ENCODE data around the gene MPL.
A peak's percentile ranks its signal among the peaks of the same experiment; 100 is the strongest.
"Not testable (repeated sequence)": the region's sequence is repeated elsewhere in the genome, so short reads cannot be mapped to it uniquely, and the experiment has no call there.

MPL gene

GRCh38 chr1:43367904-43368645 lies 30.5 kb downstream of the MPL start, which contains the start of gene ELOVL1:
TSS of gene ELOVL1 (minus strand) at chr1:43368011. CDS start at chr1:43365609, 2,402 bp downstream.
- Mint-ChIP-seq H3K4me3 (peak within 1 kb of the TSS; percentile 94), H3K27ac (peak within 1 kb of the TSS; percentile 96), H3K9me3 (no peaks in the 10 kb centered on the region), H3K27me3 (no peaks in the 10 kb centered on the region), H3K36me3 (peaks cover 3% of the 10 kb centered on the region), H3K4me1 (peaks cover 36% of the 10 kb centered on the region)

GRCh38 chr1:43368646-43369020 lies 31.0 kb downstream of the MPL start:
- H3K36me3 Mint-ChIP-seq = peaks cover 3% of the 10 kb centered on the region
- no peaks in the 10 kb centered on the region for H3K9me3 Mint-ChIP-seq
- peak overlapping the region; percentile 94 for H3K4me3 Mint-ChIP-seq
- H3K27me3 Mint-ChIP-seq = no peaks in the 10 kb centered on the region
- peaks cover 36% of the 10 kb centered on the region for H3K4me1 Mint-ChIP-seq
- peak overlapping the region; percentile 88 for H3K27ac Mint-ChIP-seq

GRCh38 chr1:43369779-43370178 lies 32.2 kb downstream of the MPL start:
- H3K4me1 Mint-ChIP-seq = peaks cover 36% of the 10 kb centered on the region
- H3K9me3 Mint-ChIP-seq, H3K4me3 Mint-ChIP-seq, H3K27ac Mint-ChIP-seq, H3K27me3 Mint-ChIP-seq, H3K36me3 Mint-ChIP-seq: not testable (repeated sequence)

DNA sequence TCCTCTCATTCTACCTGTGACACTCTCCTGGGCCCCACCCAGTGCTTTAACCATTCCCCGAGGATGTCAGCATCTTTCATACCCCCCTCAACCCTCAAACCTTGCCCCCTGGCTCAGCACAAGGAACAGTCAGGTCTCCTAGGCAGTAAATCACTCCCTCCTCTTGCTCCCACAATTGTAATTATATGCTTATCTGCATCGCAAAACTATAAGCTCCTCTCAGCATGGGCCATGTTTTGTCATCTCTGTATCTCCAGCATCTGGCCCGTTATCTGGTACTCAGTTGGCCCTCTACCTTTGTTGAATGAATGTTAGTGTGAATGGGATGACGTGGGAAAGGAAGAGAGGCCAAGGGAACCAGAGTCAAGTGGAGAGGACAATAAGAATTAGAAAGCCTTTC lies 32.9 kb downstream of the MPL start:
- peaks cover 29% of the 10 kb centered on the region for H3K4me1 Mint-ChIP-seq
- H3K36me3 Mint-ChIP-seq = no peaks in the 10 kb centered on the region
- no peak overlapping the region for H3K4me3 Mint-ChIP-seq
- H3K27ac Mint-ChIP-seq = peak overlapping the region; percentile 44
- no peaks in the 10 kb centered on the region for H3K9me3 Mint-ChIP-seq
- no peaks in the 10 kb centered on the region for H3K27me3 Mint-ChIP-seq

DNA sequence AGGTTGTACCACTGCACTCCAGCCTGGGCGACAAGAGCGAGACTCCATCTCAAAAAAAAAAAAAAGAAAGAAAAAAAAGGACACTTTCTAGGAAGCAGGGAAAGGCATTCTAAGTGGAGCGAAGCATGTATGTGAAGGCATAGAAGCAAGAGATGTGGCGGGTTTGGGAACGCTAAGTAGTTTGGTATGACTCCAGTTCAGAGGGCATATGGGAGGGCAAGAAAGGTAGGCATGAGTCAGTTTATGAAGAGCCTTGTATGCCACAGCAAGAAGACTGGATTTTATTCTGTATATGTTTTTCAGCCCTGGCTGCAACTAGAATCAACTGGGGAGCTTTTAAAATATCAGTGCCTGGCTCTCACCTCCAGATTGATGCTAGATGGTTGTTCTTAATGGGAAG lies 34.6 kb downstream of the MPL start:
- Mint-ChIP-seq H3K4me1 (peaks cover 27% of the 10 kb centered on the region), H3K4me3 (no peak overlapping the region), H3K27me3 (no peaks in the 10 kb centered on the region), H3K9me3 (no peaks in the 10 kb centered on the region), H3K36me3 (no peaks in the 10 kb centered on the region), H3K27ac (no peak overlapping the region)

- Mint-ChIP-seq H3K4me3 (no peak overlapping the region), H3K27me3 (no peaks in the 10 kb centered on the region), H3K27ac (no peak overlapping the region), H3K36me3 (peaks cover 1% of the 10 kb centered on the region), H3K4me1 (peaks cover 25% of the 10 kb centered on the region), H3K9me3 (no peaks in the 10 kb centered on the region)
Measured at GRCh38 chr1:43373066-43373940, 35.7 kb downstream of the MPL start.

DNA sequence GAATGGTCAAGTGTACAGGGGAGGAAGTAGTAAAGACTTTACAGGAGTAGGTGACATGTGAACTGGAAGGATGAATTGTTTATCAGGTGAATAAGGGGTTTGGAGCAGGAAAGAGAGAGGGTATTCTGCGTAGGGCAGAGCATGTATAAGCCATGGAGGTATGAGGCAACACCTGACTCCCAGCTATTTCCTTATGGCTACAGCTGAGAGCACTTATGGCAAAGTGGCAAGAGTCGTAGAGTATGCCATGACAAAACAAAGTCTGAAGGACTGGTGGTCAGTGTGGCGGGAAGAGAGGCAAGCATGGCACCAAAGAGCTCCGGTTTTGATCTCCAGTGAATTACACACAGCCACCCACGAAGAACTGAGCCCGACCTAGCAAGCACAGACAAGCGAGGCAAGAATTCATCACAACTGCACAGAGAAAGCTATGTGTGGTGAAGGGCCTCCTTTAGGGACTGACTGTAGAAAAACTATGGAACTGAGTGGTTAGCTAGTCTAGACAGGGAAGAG lies 39.2 kb downstream of the MPL start:
- H3K4me1 Mint-ChIP-seq = peaks cover 13% of the 10 kb centered on the region
- H3K27me3 Mint-ChIP-seq = no peaks in the 10 kb centered on the region
- peaks cover 8% of the 10 kb centered on the region for H3K36me3 Mint-ChIP-seq
- H3K9me3 Mint-ChIP-seq = no peaks in the 10 kb centered on the region
- no peak overlapping the region for H3K4me3 Mint-ChIP-seq
- peak overlapping the region; percentile 20 for H3K27ac Mint-ChIP-seq

- Mint-ChIP-seq H3K4me3 (no peak overlapping the region), H3K36me3 (peaks cover 8% of the 10 kb centered on the region), H3K4me1 (peaks cover 16% of the 10 kb centered on the region), H3K27me3 (no peaks in the 10 kb centered on the region), H3K27ac (no peak overlapping the region), H3K9me3 (no peaks in the 10 kb centered on the region)
Measured at GRCh38 chr1:43377831-43378230, 40.2 kb downstream of the MPL start.

- Mint-ChIP-seq H3K36me3 (peaks cover 8% of the 10 kb centered on the region), H3K27me3 (no peaks in the 10 kb centered on the region), H3K4me3 (no peak overlapping the region), H3K4me1 (peaks cover 16% of the 10 kb centered on the region), H3K9me3 (no peaks in the 10 kb centered on the region), H3K27ac (no peak overlapping the region)
Measured at GRCh38 chr1:43379476-43379875, 41.9 kb downstream of the MPL start.

GRCh38 chr1:43381612-43382011 lies 44.0 kb downstream of the MPL start:
- Mint-ChIP-seq H3K36me3 (peaks cover 12% of the 10 kb centered on the region), H3K4me1 (peaks cover 17% of the 10 kb centered on the region), H3K27ac (peak overlapping the region; percentile 14), H3K27me3 (no peaks in the 10 kb centered on the region), H3K4me3 (no peak overlapping the region), H3K9me3 (no peaks in the 10 kb centered on the region)

DNA sequence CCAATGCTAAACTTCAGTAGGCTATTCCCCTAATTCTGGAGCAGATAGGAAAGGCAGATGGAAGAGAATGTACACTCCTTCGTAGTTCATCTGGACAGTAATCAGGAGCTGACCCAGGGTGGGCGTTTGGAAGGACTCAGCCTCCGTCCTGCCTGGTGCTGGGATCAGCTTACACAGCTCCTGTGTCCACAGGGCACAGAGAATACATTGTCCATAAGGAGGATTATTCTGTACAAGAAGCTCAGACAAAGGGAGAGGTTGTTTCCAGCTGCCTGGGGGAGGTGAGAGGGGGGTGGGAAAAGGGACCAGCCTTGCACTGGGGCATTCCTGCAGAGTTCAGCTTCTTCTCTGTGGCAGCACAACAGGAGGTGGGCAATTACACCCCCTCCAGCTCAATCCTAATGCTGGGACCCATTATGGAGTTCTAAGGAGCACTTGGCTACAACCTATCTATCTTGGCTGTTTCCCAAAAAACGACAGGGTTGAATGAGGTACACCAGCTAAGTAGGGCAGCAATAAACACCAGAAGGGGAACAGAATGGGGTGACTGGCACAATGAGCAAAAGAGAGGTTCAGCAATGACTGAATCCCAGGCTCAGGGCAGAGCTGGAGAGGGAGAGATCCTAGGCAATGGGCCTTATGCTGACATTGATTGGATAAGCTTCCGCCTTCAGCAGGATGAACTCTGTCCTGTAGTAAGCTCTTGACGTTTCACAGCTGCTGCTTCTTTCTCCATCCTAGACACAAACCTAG lies 44.6 kb downstream of the MPL start:
- H3K36me3 Mint-ChIP-seq = peaks cover 12% of the 10 kb centered on the region
- H3K27me3 Mint-ChIP-seq = no peaks in the 10 kb centered on the region
- H3K27ac Mint-ChIP-seq = peak overlapping the region; percentile 48
- H3K4me1 Mint-ChIP-seq = peaks cover 20% of the 10 kb centered on the region
- H3K9me3 Mint-ChIP-seq = no peaks in the 10 kb centered on the region
- no peak overlapping the region for H3K4me3 Mint-ChIP-seq

GRCh38 chr1:43383449-43383848 lies 45.8 kb downstream of the MPL start:
- H3K4me1 Mint-ChIP-seq = peaks cover 32% of the 10 kb centered on the region
- peaks cover 9% of the 10 kb centered on the region for H3K36me3 Mint-ChIP-seq
- no peak overlapping the region for H3K4me3 Mint-ChIP-seq

DNA sequence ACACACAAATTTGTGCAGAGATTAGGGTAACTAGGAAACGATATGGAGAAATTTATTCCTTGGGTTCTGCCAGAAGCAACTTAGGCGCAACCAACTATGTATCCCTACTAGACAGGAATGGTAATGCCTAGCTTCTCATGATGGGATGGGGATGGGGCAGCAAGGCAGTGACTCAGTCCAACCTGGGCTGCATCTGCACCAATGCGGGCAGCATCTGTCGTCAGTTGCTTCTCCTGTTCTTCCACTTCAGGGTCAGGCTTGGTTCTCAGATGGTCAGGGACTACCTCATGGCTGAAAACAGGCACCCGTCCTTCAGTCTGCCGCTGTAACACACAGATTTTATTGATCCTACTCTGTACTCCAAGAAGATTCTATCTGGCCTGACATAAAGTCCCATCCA lies 49.1 kb downstream of the MPL start:
- no peak overlapping the region for H3K4me3 Mint-ChIP-seq
- H3K27me3 Mint-ChIP-seq = no peaks in the 10 kb centered on the region
- no peaks in the 10 kb centered on the region for H3K9me3 Mint-ChIP-seq
- H3K36me3 Mint-ChIP-seq = peaks cover 7% of the 10 kb centered on the region
- H3K27ac Mint-ChIP-seq = no peak overlapping the region
- H3K4me1 Mint-ChIP-seq = peaks cover 50% of the 10 kb centered on the region

More at GRCh38 chr1:43383449-43383848, 45.8 kb downstream of the MPL start:
- no peak overlapping the region for H3K27ac Mint-ChIP-seq
- no peaks in the 10 kb centered on the region for H3K27me3 Mint-ChIP-seq
- no peaks in the 10 kb centered on the region for H3K9me3 Mint-ChIP-seq

GRCh38 chr1:43387976-43388599 lies 50.5 kb downstream of the MPL start:
- Mint-ChIP-seq H3K4me1 (peaks cover 53% of the 10 kb centered on the region), H3K27ac (peak overlapping the region; percentile 100), H3K4me3 (peak overlapping the region; percentile 100), H3K27me3 (no peaks in the 10 kb centered on the region), H3K9me3 (no peaks in the 10 kb centered on the region), H3K36me3 (peaks cover 7% of the 10 kb centered on the region)

GRCh38 chr1:43388613-43389012 lies 51.0 kb downstream of the MPL start:
- H3K36me3 Mint-ChIP-seq = peaks cover 7% of the 10 kb centered on the region
- peak overlapping the region; percentile 100 for H3K4me3 Mint-ChIP-seq
- H3K27me3 Mint-ChIP-seq = no peaks in the 10 kb centered on the region
- H3K4me1 Mint-ChIP-seq = peaks cover 58% of the 10 kb centered on the region
- no peaks in the 10 kb centered on the region for H3K9me3 Mint-ChIP-seq
- peak overlapping the region; percentile 100 for H3K27ac Mint-ChIP-seq
